HCT116 (cell line): Measurements from ENCODE around the gene BEND4. TPM values are rescaled to one million over a fixed set of nuclear protein-coding genes. Genes with fewer than 3 reads are reported as not detected.

ENCODE experiments used
- ATAC-seq: fragments of 200-7000 bp; cut with Tn5 transposase; 2 replicates; pipeline ENCODE4 v1.9.1; 2020; ENCODE audit warnings: mild to moderate bottlenecking, moderate library complexity
- BruUV-seq: library from RNA; stranded (reverse); fragments of 400-500 nt; replicated peaks from 2 replicates; lab custom pipeline; 2021; lab: Mats Ljungman, UMichigan
- CTCF ChIA-PET: fragments of 300-600 bp; sonication (Branson Sonifier 250); formaldehyde crosslinking; loops from one replicate; lab custom pipeline; 2021; ENCODE audit warnings: antibody characterized with exemption; lab: Charles Lee
- POLR2A ChIA-PET: fragments of 300-600, 350-600 bp; sonication (Branson Sonifier 250); formaldehyde crosslinking; loops from one replicate; lab custom pipeline; 2021; ENCODE audit warnings: antibody characterized with exemption; lab: Charles Lee
- RAD21 ChIA-PET, 2 experiments: fragments of 300-600 bp; sonication (Branson Sonifier 250); formaldehyde crosslinking; loops; one replicate each; lab custom pipeline; 2023; ENCODE audit warnings: low total read pairs in 2 of 2; ENCODE audit not compliant: uncharacterized antibody in 2 of 2, unreplicated experiment in 2 of 2, low non-redundant PET in 1 of 2; lab: Charles Lee
- DNase-seq: peaks from one replicate; pipeline ENCODE4 v3.0.0-alpha.2; 2010; ENCODE audit warnings: low read depth, low spot score
- H2AFZ ChIP-seq: fragments of 200-600 bp; shearing (Covaris generic), sonication (generic); 2 replicates; pipeline ENCODE4 v1.6.1; 2017; ENCODE audit warnings: low read depth, mixed run types, mixed read lengths, antibody characterized with exemption, low read length; ENCODE audit not compliant: poor library complexity, severe bottlenecking
- H3K27ac ChIP-seq: 2 replicates; pipeline ENCODE4 v1.5.1; 2012; ENCODE audit warnings: low read depth, low read length
- H3K27me3 ChIP-seq: fragments of 200-600 bp; sonication (generic); 2 replicates; pipeline ENCODE4 v1.6.1; 2016; ENCODE audit warnings: mixed run types, low read length, mixed read lengths; ENCODE audit not compliant: insufficient read depth
- H3K36me3 ChIP-seq, 2 experiments: fragments of 200-500 bp in 1 of 2; fragments of 200-600 bp in 1 of 2; sonication (Bioruptor generic) in 1 of 2; sonication (generic) in 1 of 2; 2 replicates each; pipeline versions ENCODE4 v1.5.1 to v1.6.1; 2014 to 2016; ENCODE audit warnings: low read length in 2 of 2, inconsistent platforms in 1 of 2, mixed read lengths in 1 of 2, mixed run types in 1 of 2; ENCODE audit not compliant: insufficient read depth in 2 of 2, control insufficient read depth in 1 of 2
- H3K4me1 ChIP-seq, 2 experiments: fragments of 200-600 bp in 1 of 2; sonication (generic) in 1 of 2; 2 replicates each; pipeline versions ENCODE4 v1.5.1 to v1.6.1; 2012 to 2017; ENCODE audit warnings: low read length in 2 of 2, inconsistent platforms in 1 of 2, mild to moderate bottlenecking in 1 of 2, mixed read lengths in 1 of 2, mixed run types in 1 of 2, moderate library complexity in 1 of 2; ENCODE audit not compliant: insufficient read depth in 2 of 2, control insufficient read depth in 1 of 2
- H3K4me2 ChIP-seq: fragments of 200-600 bp; sonication (generic); 2 replicates; pipeline ENCODE4 v1.6.1; 2017; ENCODE audit warnings: mixed run types, low read length, mixed read lengths
- H3K4me3 ChIP-seq, 2 experiments: fragments of 200-600 bp in 1 of 2; sonication (generic) in 1 of 2; replicated peaks in 1 of 2; 2 replicates each; pipeline ENCODE4 v1.5.1; 2011 to 2016; ENCODE audit warnings: low read length in 2 of 2, control low read depth in 1 of 2, low read depth in 1 of 2, mild to moderate bottlenecking in 1 of 2, mixed read lengths in 1 of 2, mixed run types in 1 of 2
- H3K79me2 ChIP-seq: fragments of 200-600 bp; sonication (generic); 2 replicates; pipeline ENCODE4 v1.6.1; 2017; ENCODE audit warnings: mild to moderate bottlenecking, mixed run types, low read length, moderate library complexity, mixed read lengths; ENCODE audit not compliant: insufficient read depth
- H3K9ac ChIP-seq: fragments of 200-600 bp; sonication (generic); 2 replicates; pipeline ENCODE4 v1.6.1; 2016; ENCODE audit warnings: low read length, mixed read lengths
- H3K9me2 ChIP-seq: fragments of 200-600 bp; sonication (generic), shearing (Covaris generic); 2 replicates; pipeline ENCODE4 v1.6.1; 2017; ENCODE audit warnings: mixed run types, mild to moderate bottlenecking, moderate library complexity; ENCODE audit not compliant: insufficient read depth
- H3K9me3 ChIP-seq, 2 experiments: fragments of 200-500 bp in 1 of 2; fragments of 200-600 bp in 1 of 2; sonication (Bioruptor generic) in 1 of 2; sonication (generic) in 1 of 2; 2 replicates each; pipeline ENCODE4 v1.6.1; 2014 to 2017; ENCODE audit warnings: low read length in 2 of 2, mixed read lengths in 2 of 2, inconsistent platforms in 1 of 2, low read depth in 1 of 2, mild to moderate bottlenecking in 1 of 2, mixed run types in 1 of 2, moderate library complexity in 1 of 2; ENCODE audit not compliant: control insufficient read depth in 1 of 2, insufficient read depth in 1 of 2
- H4K20me1 ChIP-seq: fragments of 200-600 bp; sonication (generic), shearing (Covaris generic); 2 replicates; pipeline ENCODE4 v1.6.1; 2017; ENCODE audit warnings: mixed run types, mild to moderate bottlenecking, moderate library complexity; ENCODE audit not compliant: insufficient read depth
- CEBPB ChIP-seq: IDR thresholded peaks from 2 replicates; pipeline ENCODE4 v1.6.1; 2012; ENCODE audit warnings: low read depth
- ELF1 ChIP-seq: IDR thresholded peaks from 2 replicates; pipeline ENCODE4 v1.6.1; 2012; ENCODE audit warnings: low read depth, borderline replicate concordance
- EZH2 ChIP-seq: fragments of 200-600 bp; sonication (generic); IDR thresholded peaks from 2 replicates; pipeline ENCODE4 v1.6.1; 2017; ENCODE audit warnings: antibody characterized with exemption, mixed run types
- JUND ChIP-seq: IDR thresholded peaks from 2 replicates; pipeline ENCODE4 v1.6.1; 2012
- RAD21 ChIP-seq: IDR thresholded peaks from 2 replicates; pipeline ENCODE4 v1.6.1; 2012; ENCODE audit warnings: low read depth, mild to moderate bottlenecking
- REST ChIP-seq: IDR thresholded peaks from 2 replicates; pipeline ENCODE4 v1.6.1; 2012; ENCODE audit warnings: low read depth
- intact Hi-C: fragments of 100-400 bp; cut with micrococcal nuclease; formaldehyde crosslinking; loops from 2 replicates; pipeline ENCODE4 v1.10.0; 2022
- total RNA-seq: library from RNA; stranded (reverse); gene quantifications from one replicate; pipeline ENCODE4 v1.2.1, GENCODE V29; 2021; ENCODE audit not compliant: unreplicated experiment

The BEND4 gene
- total RNA-seq, 1 experiment from 2014 or later: 0.05 TPM

- no peak overlapping the region for H3K4me2 ChIP-seq
- H3K27me3 ChIP-seq: peaks cover 7% of the 10 kb centered on the region; the same call in 1 of the 2 replicates
- H3K9me3 ChIP-seq: no peaks in the 10 kb centered on the region
- H3K4me3 ChIP-seq: no peak overlapping the region
- H4K20me1 ChIP-seq: no peaks in the 10 kb centered on the region
- no peak overlapping the region for H3K27ac ChIP-seq
- CTCF ChIA-PET: no interaction called here
- H3K9ac ChIP-seq: no peak overlapping the region
- ATAC-seq: no peak
- RAD21 ChIA-PET: no interaction called here
- intact Hi-C loops: no loop called here
- no peak for DNase-seq
- no peaks in the 10 kb centered on the region for H3K9me2 ChIP-seq
- H3K79me2 ChIP-seq: no peaks in the 10 kb centered on the region
- TF ChIP-seq CEBPB: no peak
- TF ChIP-seq JUND: no peak
- TF ChIP-seq RAD21: no peak
- no peak for TF ChIP-seq REST
- no peak for TF ChIP-seq EZH2
- TF ChIP-seq ELF1: no peak
- TF ChIP-seq, all 23 proteins: peak for 0
- no peaks in the 10 kb centered on the region for H3K36me3 ChIP-seq
- H2AFZ ChIP-seq: no peak overlapping the region
- no peaks in the 10 kb centered on the region for H3K4me1 ChIP-seq
- no TSS peak for BruUV-seq
- POLR2A ChIA-PET: interaction anchor here (0.6 kb wide), 1 partner anchor 117 kb away, joined by 4 read pairs; no protein-coding TSS in a partner anchor
Measured at GRCh38 chr4:42149004-42149403, 3.5 kb downstream of the BEND4 start.

GRCh38 chr4:42148425-42148824 is 4.0 kb downstream of the BEND4 start:
- H2AFZ ChIP-seq: no peak overlapping the region
- intact Hi-C loops: no loop called here
- H3K4me3 ChIP-seq: no peak overlapping the region
- RAD21 ChIA-PET: no interaction called here
- no peak overlapping the region for H3K9ac ChIP-seq
- no peak for DNase-seq
- no peaks in the 10 kb centered on the region for H3K9me3 ChIP-seq
- H3K4me2 ChIP-seq: no peak overlapping the region
- H3K27ac ChIP-seq: no peak overlapping the region
- H3K4me1 ChIP-seq: no peaks in the 10 kb centered on the region
- POLR2A ChIA-PET: no interaction called here
- no peak for TF ChIP-seq CEBPB
- no TSS peak for BruUV-seq
- H3K27me3 ChIP-seq: peaks cover 7% of the 10 kb centered on the region; the same call in 1 of the 2 replicates
- H3K9me2 ChIP-seq: no peaks in the 10 kb centered on the region
- H3K36me3 ChIP-seq: no peaks in the 10 kb centered on the region
- H4K20me1 ChIP-seq: no peaks in the 10 kb centered on the region
- CTCF ChIA-PET: no interaction called here
- ATAC-seq: no peak
- H3K79me2 ChIP-seq: no peaks in the 10 kb centered on the region
